ENCODE results near the gene HSPBAP1. TPM values are rescaled to one million over a fixed set of nuclear protein-coding genes. Genes with fewer than 3 reads are reported as not detected.

The HSPBAP1 gene, protein sequence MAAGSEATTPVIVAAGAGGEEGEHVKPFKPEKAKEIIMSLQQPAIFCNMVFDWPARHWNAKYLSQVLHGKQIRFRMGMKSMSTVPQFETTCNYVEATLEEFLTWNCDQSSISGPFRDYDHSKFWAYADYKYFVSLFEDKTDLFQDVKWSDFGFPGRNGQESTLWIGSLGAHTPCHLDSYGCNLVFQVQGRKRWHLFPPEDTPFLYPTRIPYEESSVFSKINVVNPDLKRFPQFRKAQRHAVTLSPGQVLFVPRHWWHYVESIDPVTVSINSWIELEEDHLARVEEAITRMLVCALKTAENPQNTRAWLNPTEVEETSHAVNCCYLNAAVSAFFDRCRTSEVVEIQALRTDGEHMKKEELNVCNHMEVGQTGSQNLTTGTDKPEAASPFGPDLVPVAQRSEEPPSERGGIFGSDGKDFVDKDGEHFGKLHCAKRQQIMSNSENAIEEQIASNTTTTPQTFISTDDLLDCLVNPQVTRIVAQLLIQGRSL
- total RNA-seq: 1 to 10 TPM; 9.3 to 10.0 TPM

DNA sequence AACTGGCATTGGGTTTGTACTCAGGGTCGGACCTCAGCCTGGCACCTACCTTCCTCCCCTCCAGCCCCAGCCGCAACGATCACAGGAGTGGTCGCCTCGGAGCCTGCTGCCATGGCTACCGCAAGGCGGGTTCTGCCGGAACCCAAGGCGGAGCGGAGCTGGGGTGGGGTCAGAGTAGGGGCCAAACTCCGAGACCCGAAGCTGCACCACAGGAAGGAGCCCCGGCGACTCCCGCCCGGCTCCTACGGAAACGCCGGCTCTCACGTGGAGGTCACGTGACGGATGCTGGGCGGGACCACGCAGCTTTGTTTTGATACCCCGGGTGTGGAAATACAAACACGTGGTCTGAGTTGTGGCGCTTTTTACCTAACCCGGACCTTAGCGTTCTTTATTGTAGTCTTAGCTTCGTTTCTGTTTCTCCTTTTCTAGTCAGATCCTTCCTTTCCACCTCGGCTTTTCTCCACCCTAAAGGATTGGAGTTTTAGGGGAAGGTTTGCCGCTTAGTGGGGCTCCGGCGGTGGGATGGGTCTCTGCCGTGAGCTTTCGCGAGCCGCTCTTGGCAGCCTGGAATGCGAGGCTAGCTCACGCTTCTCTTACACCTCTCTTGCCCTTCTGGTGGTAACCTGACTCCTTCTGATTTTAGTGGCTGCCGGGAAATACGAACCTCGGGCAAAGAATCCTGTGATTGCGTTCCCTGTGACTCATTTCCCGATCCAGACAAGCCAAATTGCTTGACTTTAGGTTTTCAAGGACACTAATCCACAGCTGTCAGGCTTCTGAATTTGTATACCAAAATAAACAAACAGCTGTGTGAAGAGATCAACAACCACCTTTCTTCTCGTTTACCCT is at the start of gene HSPBAP1:
HSPBAP1 (minus strand) TSS at position 264 of the 849 bp plus-strand sequence; CDS start at position 113, 151 bp downstream.

DNA sequence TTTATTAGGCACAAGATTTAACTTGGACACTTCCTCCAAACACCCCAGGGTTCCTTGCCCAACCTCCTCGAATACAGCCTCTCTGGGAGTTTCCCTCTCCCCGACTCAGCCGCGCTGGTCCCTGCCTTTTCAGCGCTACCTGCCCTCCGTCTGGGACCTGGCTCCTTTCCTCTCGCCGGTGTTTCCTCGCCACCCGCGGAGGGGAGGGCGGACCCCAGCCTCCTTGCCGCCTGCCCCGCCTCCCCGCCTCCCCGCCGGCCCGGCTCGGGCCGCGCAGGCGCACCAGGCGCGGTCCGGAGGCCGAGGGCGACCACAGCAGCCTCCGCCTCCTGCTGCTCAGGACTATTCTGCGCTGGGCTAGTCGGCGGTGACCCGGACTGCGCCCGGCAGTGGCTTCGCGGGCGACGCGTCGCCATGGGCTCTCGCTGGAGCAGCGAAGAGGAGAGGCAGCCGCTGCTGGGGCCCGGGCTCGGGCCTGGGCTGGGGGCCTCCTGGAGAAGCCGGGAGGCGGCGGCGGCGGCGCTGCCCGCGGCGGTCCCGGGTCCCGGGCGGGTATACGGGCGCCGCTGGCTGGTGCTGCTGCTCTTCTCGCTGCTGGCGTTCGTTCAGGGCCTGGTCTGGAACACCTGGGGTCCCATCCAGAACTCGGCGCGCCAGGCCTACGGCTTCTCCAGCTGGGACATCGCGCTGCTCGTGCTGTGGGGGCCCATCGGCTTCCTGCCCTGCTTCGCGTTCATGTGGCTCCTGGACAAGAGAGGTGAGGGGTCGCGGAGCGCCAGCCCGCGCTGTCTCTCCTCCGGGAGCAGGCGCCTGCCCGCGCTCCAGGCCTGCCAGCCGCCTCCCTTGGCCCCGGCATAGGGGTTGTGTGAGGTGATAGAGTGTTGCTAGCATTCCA is 1.4 kb upstream of the HSPBAP1 start, which contains the start of gene SLC49A4:
SLC49A4 (plus strand) TSS at position 291 of the 895 bp plus-strand sequence; CDS start at position 415, 124 bp downstream.

Other genes with a start within 250 kb of the HSPBAP1 start
- 10 to 100 TPM; 90.6 to 96.7 TPM for gene PARP9, start 229.5 kb downstream of the HSPBAP1 start, total RNA-seq
- gene DTX3L, start 229.5 kb downstream of the HSPBAP1 start, total RNA-seq: 100 to 1,000 TPM; 111 to 142 TPM
- gene PARP15, start 216.2 kb downstream of the HSPBAP1 start, total RNA-seq: 1 to 10 TPM in 1 of 2 donors, under 1 TPM in 1; 0.34 to 3.0 TPM
- 100 to 1,000 TPM; 341 to 342 TPM for gene PARP14, start 113.0 kb downstream of the HSPBAP1 start, total RNA-seq
- gene SLC49A4, start 1.2 kb upstream of the HSPBAP1 start, total RNA-seq: 10 to 100 TPM; 32.3 to 33.6 TPM
- not detected for gene SEMA5B, start 233.9 kb upstream of the HSPBAP1 start, total RNA-seq

All from melanocyte of skin (primary cell).